Kidney glomerular epithelial cell (primary cell): ENCODE results near the gene HDAC7.

ENCODE experiments used
- DNase-seq: peaks from one replicate; lab custom pipeline; 2025; lab: John Stamatoyannopoulos, UW

HDAC7 gene

DNA sequence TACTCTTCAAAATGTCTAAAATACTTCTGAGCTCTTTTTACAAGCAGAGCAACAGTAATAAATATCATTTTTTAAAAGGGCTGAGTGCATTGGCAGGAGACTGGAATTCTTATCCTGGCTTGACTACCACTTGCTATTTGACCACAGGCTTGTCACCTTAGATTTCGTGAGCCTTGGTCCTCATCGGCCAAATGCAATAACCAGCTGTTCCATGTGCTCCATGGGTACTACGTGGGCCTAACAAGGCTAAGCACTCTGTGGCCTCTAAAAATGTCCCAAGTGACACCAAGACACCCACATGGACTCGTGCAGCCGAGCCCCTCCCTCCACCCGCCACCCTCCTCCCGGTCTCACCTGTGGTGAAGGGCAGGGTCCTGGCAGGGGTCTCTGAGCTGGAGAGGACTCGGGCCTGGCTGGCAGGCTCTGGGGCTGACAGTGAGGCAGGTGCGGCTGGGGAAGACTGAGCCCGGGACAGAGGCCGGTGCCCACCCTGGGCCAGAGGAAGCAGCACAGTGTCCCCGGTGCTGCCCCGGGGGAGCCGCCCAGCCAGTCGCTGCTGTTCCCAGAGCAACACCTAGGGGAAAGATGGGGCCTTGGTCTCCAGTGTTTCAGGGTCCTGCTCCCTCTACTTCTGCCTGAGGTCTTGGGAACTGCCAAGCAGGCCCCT, 26.6 kb downstream of the HDAC7 start:
- no peak for DNase-seq

GRCh38 chr12:47791874-47792273, 27.8 kb downstream of the HDAC7 start:
- no peak for DNase-seq

DNA sequence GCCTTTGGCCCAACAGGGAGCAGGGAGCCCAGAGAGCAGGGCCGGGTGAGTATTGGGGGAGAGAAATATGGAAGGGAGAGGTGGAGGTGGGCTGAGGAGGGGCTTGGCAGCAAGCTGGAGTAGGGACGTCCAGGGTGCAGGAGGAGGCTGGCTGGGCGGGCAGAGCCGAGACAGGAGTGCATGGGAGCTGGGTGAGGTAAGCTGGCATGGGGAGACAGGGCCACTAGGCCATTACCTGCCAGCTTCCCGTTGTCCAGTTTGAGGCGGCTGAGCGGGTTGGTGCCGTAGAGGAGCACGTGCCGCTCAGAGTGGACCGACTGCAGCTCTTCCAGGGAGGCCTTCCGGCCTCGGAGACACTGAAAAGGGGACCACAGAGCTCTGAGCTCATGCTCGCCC, 28.4 kb downstream of the HDAC7 start:
- no peak for DNase-seq

DNA sequence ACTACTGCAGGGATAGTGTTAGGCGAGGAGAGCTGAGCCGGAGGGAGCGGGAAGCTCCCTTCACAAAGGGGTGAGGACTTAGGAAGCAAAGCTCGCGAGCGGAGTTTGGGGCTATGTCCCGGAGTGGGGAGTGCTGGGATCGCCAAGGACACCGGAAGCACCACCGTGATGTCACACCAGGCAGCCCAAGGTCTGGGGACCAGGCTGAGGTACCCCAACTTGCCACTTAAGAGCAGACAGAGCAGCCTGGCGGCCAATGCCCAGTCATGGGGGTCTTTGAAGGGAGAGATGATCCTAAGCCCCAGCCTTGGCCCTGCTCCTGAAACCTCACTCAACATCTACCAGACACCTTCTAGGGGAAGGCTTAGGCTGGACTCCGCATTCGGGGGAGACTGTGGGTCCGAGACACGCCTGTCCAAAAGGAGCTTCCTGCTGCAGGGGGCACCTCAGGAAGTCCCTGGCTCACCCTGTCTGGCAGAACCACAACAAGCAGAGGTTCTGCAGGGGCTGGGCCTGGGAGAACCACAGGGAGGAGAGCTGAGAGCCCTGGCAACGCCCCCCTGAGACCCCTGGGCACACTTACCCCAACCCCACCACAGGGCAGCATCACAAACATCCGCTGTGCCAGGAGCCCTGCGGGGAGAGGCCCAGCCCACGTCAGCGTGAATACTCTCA, 28.9 kb downstream of the HDAC7 start:
- no peak for DNase-seq

GRCh38 chr12:47789712-47790489, 29.8 kb downstream of the HDAC7 start:
- DNase-seq: no peak

GRCh38 chr12:47789141-47789540, 30.6 kb downstream of the HDAC7 start:
- DNase-seq: no peak

DNA sequence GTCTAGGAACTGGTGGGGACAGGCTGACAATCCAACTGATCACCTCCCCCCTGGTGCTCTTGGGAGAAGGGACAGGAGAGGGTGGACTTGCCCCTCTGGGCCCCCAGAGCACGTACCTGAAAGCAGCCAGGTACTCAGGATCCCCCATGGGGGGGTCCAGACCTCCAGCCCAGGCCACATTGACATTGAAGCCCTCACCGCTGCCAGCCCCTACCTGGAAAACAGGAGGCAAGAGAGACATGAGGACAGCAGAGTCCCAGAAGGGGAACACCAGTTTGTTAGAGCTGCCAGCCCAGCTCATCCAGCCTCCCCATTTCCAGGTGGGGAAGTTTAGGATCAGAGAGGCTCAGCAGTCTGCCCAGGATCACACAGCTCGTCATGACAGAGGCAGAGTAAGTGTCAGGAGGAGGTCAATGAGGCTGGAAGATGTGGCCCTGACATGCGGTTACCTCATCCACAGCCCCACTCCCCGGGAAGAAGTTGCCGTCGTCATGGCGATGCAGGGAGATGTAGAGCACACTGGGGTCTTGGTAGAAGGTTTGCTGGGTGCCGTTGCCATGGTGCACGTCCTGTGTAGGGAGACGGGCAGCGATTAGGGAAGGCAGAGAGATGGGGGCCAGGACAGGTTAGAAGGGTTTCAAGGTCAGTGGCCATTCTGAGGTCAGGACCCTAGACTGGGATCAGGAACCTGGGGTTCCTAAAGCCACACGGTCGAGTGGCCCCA, 31.9 kb downstream of the HDAC7 start:
- DNase-seq: no peak

DNA sequence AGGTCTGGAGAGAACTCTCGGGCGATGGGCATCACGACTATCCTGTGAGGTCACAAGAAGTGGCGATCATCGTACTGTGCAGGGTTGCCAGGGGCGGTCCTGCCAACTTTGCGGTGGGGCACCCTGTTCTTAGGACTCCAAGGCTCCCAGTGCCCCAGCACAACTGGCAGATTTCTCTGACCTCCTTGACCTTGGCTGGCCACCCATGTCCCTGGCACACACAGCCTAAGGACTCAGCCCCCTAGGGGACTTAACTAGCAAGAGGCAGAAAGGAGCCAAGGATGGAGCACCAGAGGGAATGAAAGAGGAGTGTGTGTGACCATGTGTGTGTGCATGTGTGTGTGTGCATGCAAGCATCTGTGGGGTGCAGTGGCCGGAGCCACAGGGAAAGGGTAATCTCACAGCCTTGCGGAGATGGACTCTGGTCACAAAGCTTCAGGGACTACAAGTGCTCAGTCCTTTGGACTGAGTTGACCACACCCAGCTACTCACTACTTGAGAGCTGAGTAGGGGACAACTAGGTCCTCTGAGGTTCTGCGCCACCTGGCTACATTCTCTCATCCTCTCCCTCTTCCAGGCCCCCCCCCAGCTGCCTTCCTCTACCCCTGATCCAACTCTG, 32.9 kb downstream of the HDAC7 start:
- no peak for DNase-seq

GRCh38 chr12:47785887-47786661, 33.6 kb downstream of the HDAC7 start:
- no peak for DNase-seq

DNA sequence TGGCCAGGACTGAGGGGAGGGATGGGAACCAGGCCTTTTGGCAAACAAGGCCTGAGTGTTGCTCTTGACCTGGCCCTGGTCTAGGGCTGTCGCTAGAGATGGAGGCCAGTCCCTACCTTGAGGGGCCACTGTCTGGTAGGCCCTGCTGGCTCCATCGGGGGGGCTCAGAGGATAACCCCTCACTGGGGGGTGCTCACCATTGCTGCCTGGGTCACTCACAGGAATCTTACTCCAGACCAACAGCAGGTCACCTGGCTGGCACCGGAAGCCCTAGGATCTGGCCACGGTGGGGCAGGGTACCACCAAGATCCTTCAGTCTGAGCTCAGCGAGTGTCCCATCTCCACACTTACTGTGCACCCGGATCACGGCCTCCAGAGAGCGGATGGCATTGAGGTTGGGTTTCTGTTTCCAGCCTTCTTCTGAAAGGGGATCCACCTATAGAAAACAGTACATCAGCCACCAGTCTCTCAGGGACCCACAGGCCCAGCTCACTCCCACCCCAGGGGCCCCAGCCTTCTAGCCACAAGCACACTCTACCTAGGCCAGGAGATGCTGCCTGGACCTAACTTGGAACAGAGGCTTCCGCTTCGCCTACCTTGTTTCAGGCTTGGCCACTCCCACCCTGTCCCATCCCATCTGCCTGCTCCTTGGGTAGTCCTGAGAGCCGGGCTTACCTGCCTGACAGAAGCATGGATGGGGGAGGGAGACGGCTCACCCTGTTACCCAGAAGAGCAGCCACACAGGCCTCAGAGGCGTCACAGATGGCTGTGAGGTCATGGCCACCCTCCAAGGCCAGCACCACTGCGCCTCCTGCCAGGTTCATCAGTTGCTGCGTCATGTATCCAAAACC, 34.4 kb downstream of the HDAC7 start:
- no peak for DNase-seq

- no peak for DNase-seq
These were observed 35.6 kb downstream of the HDAC7 start for GRCh38 chr12:47783821-47784819.

GRCh38 chr12:47783024-47783755, 36.5 kb downstream of the HDAC7 start:
- no peak for DNase-seq

- DNase-seq: no peak
These were observed 37.3 kb downstream of the HDAC7 start for GRCh38 chr12:47782372-47782770.

DNA sequence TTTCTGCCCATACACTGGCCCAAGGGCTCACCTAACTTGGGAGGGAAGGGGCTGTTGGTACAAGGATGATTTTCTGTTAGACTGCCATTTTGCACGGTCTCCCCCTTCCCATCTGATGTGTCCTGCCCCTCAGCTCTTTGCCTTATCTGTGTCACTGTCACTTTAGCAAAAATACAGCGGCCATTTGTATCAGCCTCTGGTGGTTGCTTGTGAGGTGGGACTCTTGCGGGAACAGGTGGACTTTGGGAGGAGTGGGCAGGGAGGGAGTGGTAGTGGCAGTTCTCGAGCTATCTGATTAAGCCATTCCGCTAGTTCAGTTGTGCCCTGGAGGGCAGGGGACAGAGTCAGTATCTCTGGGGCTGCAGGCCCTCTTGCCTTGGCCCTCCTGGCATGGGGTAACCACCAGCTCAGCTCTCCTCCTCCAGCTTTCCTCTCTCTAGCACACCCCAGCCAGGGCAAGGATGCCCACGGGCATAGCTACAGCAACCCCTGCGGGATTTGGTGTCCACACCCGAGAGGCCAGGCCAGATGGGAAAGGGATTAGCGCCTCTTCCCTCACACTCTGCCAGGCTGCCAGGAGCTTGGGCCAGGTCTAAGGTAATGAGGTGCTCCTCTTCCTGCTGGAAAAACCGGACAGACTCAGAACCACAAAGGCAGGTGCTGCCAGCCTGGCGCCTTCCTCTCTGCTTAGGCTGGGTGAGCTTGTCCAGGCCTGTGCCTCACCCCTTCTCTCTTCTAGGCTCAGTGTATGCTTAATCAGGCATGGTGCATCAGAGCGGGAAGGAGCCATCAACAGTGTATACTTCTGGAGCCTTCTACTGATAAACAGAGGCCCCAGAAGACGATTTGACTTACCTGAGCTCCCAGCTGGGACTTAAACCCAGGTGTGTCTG, 38.0 kb downstream of the HDAC7 start:
- DNase-seq: no peak

DNA sequence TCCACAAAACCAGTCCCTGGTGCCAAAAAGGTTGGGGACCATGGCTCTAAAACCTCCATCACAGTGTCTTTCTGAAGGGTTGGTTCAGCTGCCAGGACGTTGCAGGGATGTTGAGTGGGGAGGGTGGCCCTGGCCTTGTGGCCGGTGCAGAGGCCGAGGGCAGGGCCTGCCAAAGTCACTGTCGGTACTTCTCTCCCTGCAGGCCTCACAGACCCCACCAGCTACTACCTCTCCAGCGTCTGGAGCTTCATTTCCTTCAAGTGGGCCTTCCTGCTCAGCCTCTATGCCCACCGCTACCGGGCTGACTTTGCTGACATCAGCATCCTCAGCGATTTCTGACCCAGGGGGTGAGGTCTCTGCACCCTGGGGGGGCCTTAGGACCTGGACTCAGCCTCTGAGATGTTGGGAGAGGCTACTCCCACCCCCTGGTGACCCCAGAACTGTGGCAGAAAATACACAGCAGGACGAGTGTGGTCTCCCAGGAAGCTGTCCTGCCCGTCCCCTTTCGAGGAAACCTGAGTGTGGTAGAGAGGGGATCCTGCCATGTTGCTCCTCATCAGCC, 39.7 kb downstream of the HDAC7 start:
- no peak for DNase-seq

GRCh38 chr12:47779301-47779942, 40.3 kb downstream of the HDAC7 start:
- DNase-seq: peak; percentile 79
